ENCODE results near the gene HPDL.

GRCh38 chr1:45329445-45329844 is 2.8 kb downstream of the HPDL start:
- TF ChIP-seq CTCF (conservative IDR thresholded peaks at IDR 0.05; ENCODE audit: low read depth, low read length) = no peak
- no peak for TF ChIP-seq BHLHE40 (IDR thresholded peaks at IDR 0.05; ENCODE audit: low read depth, low read length)

Data from IMR-90 (cell line).